GM06990 (cell line): ENCODE measurements around the gene ACTL7A.

Experiments
- DNase-seq: peaks from one replicate; pipeline ENCODE4 v3.0.0-alpha.2; 2011; ENCODE audit not compliant: insufficient read length; ENCODE audit errors: extremely low read depth
- H3K27me3 ChIP-seq: replicated peaks from 2 replicates; pipeline ENCODE4 v1.6.0; 2011; ENCODE audit warnings: low read length; ENCODE audit not compliant: control insufficient read depth, insufficient read depth
- H3K36me3 ChIP-seq: 2 replicates; pipeline ENCODE4 v1.5.1; 2011; ENCODE audit warnings: low read length; ENCODE audit not compliant: control insufficient read depth, insufficient read depth
- H3K4me3 ChIP-seq: replicated peaks from 2 replicates; pipeline ENCODE4 v1.5.1; 2011; ENCODE audit warnings: low read depth, mild to moderate bottlenecking, control low read depth, low read length
- TF ChIP-seq, protein P1 (sequence below): IDR thresholded peaks from 2 replicates; pipeline ENCODE4 v1.5.1; 2011; ENCODE audit warnings: low read length, control low read depth, mild to moderate bottlenecking, inconsistent platforms; ENCODE audit not compliant: insufficient read depth, poor library complexity, severe bottlenecking

The ACTL7A gene

GRCh38 chr9:108874058-108874788 lies 12.2 kb downstream of the ACTL7A start:
- H3K4me3 ChIP-seq = no peak overlapping the region
- DNase-seq = no peak
- peaks cover 6% of the 10 kb centered on the region for H3K36me3 ChIP-seq
- TF ChIP-seq, protein P1, sequence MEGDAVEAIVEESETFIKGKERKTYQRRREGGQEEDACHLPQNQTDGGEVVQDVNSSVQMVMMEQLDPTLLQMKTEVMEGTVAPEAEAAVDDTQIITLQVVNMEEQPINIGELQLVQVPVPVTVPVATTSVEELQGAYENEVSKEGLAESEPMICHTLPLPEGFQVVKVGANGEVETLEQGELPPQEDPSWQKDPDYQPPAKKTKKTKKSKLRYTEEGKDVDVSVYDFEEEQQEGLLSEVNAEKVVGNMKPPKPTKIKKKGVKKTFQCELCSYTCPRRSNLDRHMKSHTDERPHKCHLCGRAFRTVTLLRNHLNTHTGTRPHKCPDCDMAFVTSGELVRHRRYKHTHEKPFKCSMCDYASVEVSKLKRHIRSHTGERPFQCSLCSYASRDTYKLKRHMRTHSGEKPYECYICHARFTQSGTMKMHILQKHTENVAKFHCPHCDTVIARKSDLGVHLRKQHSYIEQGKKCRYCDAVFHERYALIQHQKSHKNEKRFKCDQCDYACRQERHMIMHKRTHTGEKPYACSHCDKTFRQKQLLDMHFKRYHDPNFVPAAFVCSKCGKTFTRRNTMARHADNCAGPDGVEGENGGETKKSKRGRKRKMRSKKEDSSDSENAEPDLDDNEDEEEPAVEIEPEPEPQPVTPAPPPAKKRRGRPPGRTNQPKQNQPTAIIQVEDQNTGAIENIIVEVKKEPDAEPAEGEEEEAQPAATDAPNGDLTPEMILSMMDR = no peak
- H3K27me3 ChIP-seq = no peaks in the 10 kb centered on the region

- TF ChIP-seq, protein P1 = no peak
- no peak overlapping the region for H3K4me3 ChIP-seq
- H3K36me3 ChIP-seq = peaks cover 10% of the 10 kb centered on the region
- DNase-seq = no peak
- no peaks in the 10 kb centered on the region for H3K27me3 ChIP-seq
Measured at GRCh38 chr9:108876425-108876824, 14.4 kb downstream of the ACTL7A start.

DNA sequence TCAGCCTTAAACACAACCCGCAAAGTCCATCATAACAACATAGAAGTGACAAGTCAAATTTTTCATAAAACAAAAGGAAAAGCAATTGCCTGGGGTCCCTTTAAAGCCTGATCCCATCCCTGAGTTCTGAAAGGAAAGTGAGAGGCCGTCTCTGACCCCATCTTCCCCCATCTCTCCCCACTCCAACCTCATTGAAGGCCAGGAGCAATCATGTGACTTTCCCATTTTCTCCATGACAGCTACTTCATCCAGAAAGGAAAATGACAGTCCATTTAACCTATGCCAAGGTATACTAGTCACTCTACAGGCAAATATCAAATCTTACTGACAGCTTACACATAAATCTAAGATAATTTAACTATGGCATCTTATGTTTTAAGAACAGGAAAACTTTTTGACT lies 15.5 kb downstream of the ACTL7A start:
- no peaks in the 10 kb centered on the region for H3K27me3 ChIP-seq
- TF ChIP-seq, protein P1 = no peak
- H3K36me3 ChIP-seq = peaks cover 10% of the 10 kb centered on the region
- no peak overlapping the region for H3K4me3 ChIP-seq
- no peak for DNase-seq

- TF ChIP-seq, protein P1 = no peak
- H3K4me3 ChIP-seq = no peak overlapping the region
- H3K36me3 ChIP-seq = peaks cover 7% of the 10 kb centered on the region
Measured at GRCh38 chr9:108880738-108881316, 18.8 kb downstream of the ACTL7A start.

GRCh38 chr9:108882052-108882888 lies 20.2 kb downstream of the ACTL7A start:
- Histone ChIP-seq H3K36me3 (peaks cover 7% of the 10 kb centered on the region), H3K27me3 (no peaks in the 10 kb centered on the region), H3K4me3 (no peak overlapping the region)
- TF ChIP-seq, protein P1 = no peak
- no peak for DNase-seq

More at GRCh38 chr9:108880738-108881316, 18.8 kb downstream of the ACTL7A start:
- H3K27me3 ChIP-seq = no peaks in the 10 kb centered on the region
- DNase-seq = no peak
